Lung (tissue), 12 donors: ENCODE results near the gene CDK2AP2. TPM values are rescaled to one million over a fixed set of nuclear protein-coding genes. Genes with fewer than 3 reads are reported as not detected.

Experiments
- ATAC-seq: fragments of 200-7000 bp; cut with Tn5 transposase; one replicate; pipeline ENCODE4 v1.9.1; 2020; ENCODE audit warnings: moderate number of reproducible peaks; ENCODE audit not compliant: insufficient read depth, low FRiP score
- DNase-seq, 3 donors: peaks; one replicate each; pipeline ENCODE4 v3.0.0-alpha.2; 2013 to 2017
- H3K27ac ChIP-seq, 2 donors: one replicate each; pipeline ENCODE4 v1.5.1; 2013; ENCODE audit warnings: mild to moderate bottlenecking in 2 of 2, moderate library complexity in 2 of 2, control low read depth in 1 of 2, inconsistent platforms in 1 of 2, low read depth in 1 of 2, low read length in 1 of 2
- H3K27me3 ChIP-seq, 3 donors: one replicate each; pipeline ENCODE4 v1.5.1; 2013; ENCODE audit warnings: low read length in 2 of 3; ENCODE audit not compliant: control insufficient read depth in 3 of 3, insufficient read depth in 3 of 3
- H3K36me3 ChIP-seq, 4 donors: one replicate each; pipeline ENCODE4 v1.5.1; 2013; ENCODE audit warnings: low read length in 4 of 4, mild to moderate bottlenecking in 1 of 4, moderate library complexity in 1 of 4; ENCODE audit not compliant: control insufficient read depth in 4 of 4, insufficient read depth in 4 of 4
- H3K4me1 ChIP-seq, 5 donors: one replicate each; pipeline ENCODE4 v1.5.1; 2013; ENCODE audit warnings: low read length in 5 of 5, mild to moderate bottlenecking in 2 of 5, moderate library complexity in 1 of 5; ENCODE audit not compliant: control insufficient read depth in 5 of 5, insufficient read depth in 5 of 5
- H3K4me3 ChIP-seq: one replicate; pipeline ENCODE4 v1.5.1; 2013; ENCODE audit warnings: mild to moderate bottlenecking, control low read depth, moderate library complexity
- H3K9ac ChIP-seq, 2 donors: one replicate each; pipeline ENCODE4 v1.5.1; 2013; ENCODE audit warnings: low read length in 2 of 2, control low read depth in 1 of 2; ENCODE audit not compliant: insufficient read depth in 1 of 2
- H3K9me3 ChIP-seq, 4 donors: one replicate each; pipeline ENCODE4 v1.5.1; 2013; ENCODE audit warnings: low read length in 3 of 4, mild to moderate bottlenecking in 1 of 4, moderate library complexity in 1 of 4; ENCODE audit not compliant: control insufficient read depth in 4 of 4, insufficient read depth in 3 of 4
- WGBS, 2 donors: extraction: QIAGEN DNeasy Blood & Tissue Kit; methylation state at CpG; one replicate each; pipeline ENCODE4 v1.1.7; 2013; 5-methylcytosine and 5-hydroxymethylcytosine counted together
- polyA plus RNA-seq, 2 donors: library from polyadenylated mRNA; stranded (reverse); fragments of 200-250 nt; gene quantifications; one replicate each; pipeline ENCODE4 v1.2.1, GENCODE V29; 2013
- total RNA-seq, 2 donors: library from RNA; depleted of rRNA in 1 of 2; stranded (reverse); fragments of >200 nt in 1 of 2; gene quantifications; one replicate each; pipeline ENCODE4 v1.2.1, GENCODE V29; 2014 to 2021
- TF ChIP-seq, protein P1 (sequence below): IDR thresholded peaks from 2 replicates; pipeline ENCODE4 v1.5.1; 2012; ENCODE audit warnings: mild to moderate bottlenecking; ENCODE audit errors: control extremely low read depth, extremely low read depth
- donor health status: control.
- donor health status: control.
- donor health status: Bipolar disorder and iron deficiency.
- donor health status: healthy.
- donor health status: DM: yes; HTN: yes; CAD: no.

Gene CDK2AP2
- total and polyA plus RNA-seq, 4 donors = 21.7 to 149 (median 121) TPM

DNA sequence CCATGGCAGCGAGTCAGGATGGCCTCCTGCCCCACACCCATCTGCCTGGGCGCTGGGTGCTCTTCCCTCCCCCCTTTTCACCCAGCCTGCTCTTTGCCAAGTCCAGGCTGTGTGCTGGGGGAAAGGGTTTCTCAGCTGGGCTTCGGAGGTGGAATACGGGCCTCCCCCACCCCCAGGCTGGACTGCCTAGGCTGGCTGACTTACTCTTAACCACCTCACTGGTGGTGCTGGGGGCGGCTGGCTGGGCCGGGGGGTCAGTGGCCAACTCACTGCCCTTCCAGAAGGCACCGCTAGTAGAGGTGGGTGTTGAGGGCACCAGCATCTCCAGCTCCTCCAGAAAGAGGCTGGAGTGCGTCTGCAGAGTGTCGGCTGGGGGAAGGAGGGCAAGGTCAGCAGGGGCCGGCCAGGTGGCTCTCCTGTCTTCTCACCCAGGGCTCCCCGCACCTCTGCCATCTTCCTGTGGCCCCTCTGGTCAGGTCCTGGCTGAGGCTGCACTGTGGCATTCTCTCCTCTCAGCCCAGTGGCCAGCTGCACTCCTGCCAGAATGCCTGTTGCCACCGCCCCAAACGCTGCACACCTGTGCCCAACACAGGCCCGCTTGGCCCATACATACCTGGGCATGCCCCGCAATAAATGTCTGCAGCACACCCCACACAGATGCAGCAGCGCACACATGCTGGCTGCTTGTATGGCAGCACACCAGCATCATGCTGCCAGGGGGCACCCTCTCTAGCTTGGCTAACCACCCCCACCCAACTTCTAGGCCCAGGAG is 12.5 kb downstream of the CDK2AP2 start:
- H3K9ac ChIP-seq = no peak overlapping the region
- peaks cover 0 to 70% (median 17%) of the 10 kb centered on the region in 4 donors for H3K36me3 ChIP-seq
- no peaks in the 10 kb centered on the region for H3K27me3 ChIP-seq
- no peak overlapping the region for H3K4me3 ChIP-seq
- ATAC-seq (no peak), DNase-seq (no peak)
- no peaks in the 10 kb centered on the region for H3K4me1 ChIP-seq
- WGBS, 2 donors = 91 to 95% methylated on average over 14 to 16 of the region's 16 CpGs
- TF ChIP-seq, protein P1, sequence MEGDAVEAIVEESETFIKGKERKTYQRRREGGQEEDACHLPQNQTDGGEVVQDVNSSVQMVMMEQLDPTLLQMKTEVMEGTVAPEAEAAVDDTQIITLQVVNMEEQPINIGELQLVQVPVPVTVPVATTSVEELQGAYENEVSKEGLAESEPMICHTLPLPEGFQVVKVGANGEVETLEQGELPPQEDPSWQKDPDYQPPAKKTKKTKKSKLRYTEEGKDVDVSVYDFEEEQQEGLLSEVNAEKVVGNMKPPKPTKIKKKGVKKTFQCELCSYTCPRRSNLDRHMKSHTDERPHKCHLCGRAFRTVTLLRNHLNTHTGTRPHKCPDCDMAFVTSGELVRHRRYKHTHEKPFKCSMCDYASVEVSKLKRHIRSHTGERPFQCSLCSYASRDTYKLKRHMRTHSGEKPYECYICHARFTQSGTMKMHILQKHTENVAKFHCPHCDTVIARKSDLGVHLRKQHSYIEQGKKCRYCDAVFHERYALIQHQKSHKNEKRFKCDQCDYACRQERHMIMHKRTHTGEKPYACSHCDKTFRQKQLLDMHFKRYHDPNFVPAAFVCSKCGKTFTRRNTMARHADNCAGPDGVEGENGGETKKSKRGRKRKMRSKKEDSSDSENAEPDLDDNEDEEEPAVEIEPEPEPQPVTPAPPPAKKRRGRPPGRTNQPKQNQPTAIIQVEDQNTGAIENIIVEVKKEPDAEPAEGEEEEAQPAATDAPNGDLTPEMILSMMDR = no peak
- H3K27ac ChIP-seq = no peak overlapping the region
- H3K9me3 ChIP-seq = peaks cover 0 to 3% (median 0%) of the 10 kb centered on the region in 4 donors

DNA sequence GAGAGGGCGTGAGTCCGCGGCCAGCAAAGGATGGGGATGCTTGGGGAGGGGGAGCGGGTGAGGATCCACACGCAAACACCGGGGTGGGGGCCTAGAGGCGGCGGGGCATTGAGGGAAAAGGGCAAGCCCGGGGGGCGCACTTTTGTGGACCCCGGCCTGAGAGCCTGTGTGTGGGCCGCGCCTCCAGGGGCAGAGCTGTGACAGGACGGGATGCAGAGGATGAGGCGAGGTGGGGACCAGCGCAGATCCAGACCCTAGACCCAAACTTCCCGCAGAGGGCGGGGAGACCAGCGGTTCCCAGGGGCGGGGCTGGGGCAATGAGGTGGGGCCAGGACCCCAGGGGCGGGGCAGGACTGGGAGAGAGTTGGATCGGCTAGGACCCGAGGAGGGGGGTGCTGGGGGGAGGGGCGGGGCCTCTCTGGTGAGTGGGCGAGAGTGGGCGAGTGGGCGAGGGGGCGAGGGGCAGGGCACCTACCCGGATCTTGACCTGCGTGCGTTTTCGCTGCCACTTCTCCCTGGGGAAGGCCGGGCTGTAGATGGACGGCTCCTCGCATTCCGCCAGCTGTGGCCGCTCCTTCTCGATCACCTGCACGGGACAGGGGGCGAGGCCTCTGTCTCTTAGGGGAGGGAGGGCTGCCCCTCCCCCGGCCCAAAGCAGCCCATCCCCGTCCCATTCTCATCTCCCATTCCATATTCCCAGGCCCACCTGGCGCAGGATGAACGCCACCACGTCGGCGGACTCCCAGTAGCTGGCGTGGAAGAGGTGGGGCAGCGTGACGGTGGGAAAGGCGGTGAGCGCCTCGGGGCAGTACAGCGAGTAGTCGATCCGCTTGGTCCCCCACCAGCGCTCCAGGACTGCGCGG is 13.4 kb downstream of the CDK2AP2 start:
- no peaks in the 10 kb centered on the region for H3K4me1 ChIP-seq
- ATAC-seq (no peak), DNase-seq (no peak)
- peaks cover 1 to 74% (median 19%) of the 10 kb centered on the region in 4 donors for H3K36me3 ChIP-seq
- H3K4me3 ChIP-seq = no peak overlapping the region
- H3K9me3 ChIP-seq = peaks cover 0 to 3% (median 0%) of the 10 kb centered on the region in 4 donors
- TF ChIP-seq, protein P1 = no peak
- WGBS, 2 donors = 92 to 95% methylated on average over 53 to 59 of the region's 59 CpGs
- H3K27ac ChIP-seq = no peak overlapping the region
- H3K9ac ChIP-seq = no peak overlapping the region
- H3K27me3 ChIP-seq = no peaks in the 10 kb centered on the region

DNA sequence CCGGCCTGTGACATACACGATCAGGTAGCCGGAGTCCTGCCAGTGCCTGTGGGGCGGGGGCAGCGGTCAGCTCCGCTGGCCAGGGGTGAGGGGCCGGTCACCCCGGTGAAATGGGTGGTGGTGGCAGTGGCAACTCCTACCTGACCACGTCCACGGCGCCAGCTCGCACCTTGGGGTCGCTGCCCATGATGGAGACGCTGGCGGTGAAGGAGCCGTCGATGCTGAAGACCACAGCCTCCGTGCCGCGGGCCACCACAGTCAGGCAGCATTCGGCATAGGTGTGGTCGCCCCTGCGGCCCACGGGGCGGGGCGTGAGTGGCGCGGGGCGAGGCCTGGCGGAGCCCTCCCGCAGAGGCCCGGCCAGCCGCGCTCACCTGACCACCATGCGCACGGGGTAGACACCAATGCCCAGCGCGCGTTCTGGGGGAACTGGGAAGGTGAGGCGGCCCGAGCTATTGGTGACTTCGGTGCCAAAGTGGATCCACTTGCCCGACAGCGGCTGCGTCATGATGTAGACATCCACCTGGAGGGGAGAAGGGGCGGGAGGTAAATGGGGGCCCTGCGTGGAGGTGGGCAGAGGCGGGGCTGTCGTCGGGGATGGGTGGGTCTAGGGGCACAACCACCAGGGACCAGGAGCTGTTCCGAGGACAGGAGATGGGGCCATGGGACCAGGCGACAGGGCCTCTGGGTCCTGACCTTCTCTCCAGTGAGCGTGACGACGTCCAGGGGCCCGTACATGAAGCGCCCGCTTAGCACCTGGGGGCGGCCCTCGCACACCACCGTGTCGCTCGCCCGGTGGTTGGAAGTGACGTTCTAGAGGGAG is 14.2 kb downstream of the CDK2AP2 start:
- Histone ChIP-seq H3K4me1 (no peaks in the 10 kb centered on the region), H3K9ac (no peak overlapping the region), H3K9me3 (peaks cover 0 to 3% (median 0%) of the 10 kb centered on the region in 4 donors), H3K36me3 (peaks cover 2 to 82% (median 19%) of the 10 kb centered on the region in 4 donors), H3K4me3 (no peak overlapping the region), H3K27ac (no peak overlapping the region), H3K27me3 (no peaks in the 10 kb centered on the region)
- TF ChIP-seq, protein P1 = no peak
- DNase-seq (no peak), ATAC-seq (no peak)
- WGBS, 2 donors = 95 to 97% methylated on average over 58 to 65 of the region's 65 CpGs
